ENCODE results near the gene TMED9. TPM values are rescaled to one million over a fixed set of nuclear protein-coding genes. Genes with fewer than 3 reads are reported as not detected.

The TMED9 gene
- total RNA-seq, 4 donors from 2014 or later, result 86.9 to 162 (median 115) TPM

DNA sequence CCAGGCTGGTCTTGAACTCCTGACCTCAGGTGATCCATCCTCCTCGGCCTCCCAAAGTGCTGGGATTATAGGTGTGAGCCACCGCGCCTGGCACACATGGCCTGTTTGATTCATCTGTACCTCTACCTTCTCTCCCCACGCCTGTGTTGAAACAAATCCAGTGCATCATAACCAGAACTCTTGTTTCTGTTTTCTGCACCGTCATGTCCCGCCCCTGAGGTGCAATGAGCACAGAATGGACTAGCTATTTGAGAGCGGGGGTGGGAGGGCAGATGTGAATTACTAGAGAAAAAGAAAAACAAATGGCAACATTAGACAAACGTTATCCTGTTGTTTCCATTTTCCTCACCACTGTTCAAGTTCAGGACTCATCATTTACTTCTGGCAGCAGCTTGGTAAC, 27.0 kb upstream of the TMED9 start:
- no peak for DNase-seq
- TF ChIP-seq, protein P1, sequence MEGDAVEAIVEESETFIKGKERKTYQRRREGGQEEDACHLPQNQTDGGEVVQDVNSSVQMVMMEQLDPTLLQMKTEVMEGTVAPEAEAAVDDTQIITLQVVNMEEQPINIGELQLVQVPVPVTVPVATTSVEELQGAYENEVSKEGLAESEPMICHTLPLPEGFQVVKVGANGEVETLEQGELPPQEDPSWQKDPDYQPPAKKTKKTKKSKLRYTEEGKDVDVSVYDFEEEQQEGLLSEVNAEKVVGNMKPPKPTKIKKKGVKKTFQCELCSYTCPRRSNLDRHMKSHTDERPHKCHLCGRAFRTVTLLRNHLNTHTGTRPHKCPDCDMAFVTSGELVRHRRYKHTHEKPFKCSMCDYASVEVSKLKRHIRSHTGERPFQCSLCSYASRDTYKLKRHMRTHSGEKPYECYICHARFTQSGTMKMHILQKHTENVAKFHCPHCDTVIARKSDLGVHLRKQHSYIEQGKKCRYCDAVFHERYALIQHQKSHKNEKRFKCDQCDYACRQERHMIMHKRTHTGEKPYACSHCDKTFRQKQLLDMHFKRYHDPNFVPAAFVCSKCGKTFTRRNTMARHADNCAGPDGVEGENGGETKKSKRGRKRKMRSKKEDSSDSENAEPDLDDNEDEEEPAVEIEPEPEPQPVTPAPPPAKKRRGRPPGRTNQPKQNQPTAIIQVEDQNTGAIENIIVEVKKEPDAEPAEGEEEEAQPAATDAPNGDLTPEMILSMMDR (IDR thresholded peaks at IDR 0.05), result no peak
- TF ChIP-seq POLR2A (IDR thresholded peaks at IDR 0.05), result no peak
- Histone ChIP-seq H3K9me3 (no peaks in the 10 kb centered on the region), H3K27ac (no peak overlapping the region), H3K36me3 (no peaks in the 10 kb centered on the region), H3K4me1 (no peaks in the 10 kb centered on the region), H3K27me3 (no peaks in the 10 kb centered on the region), H3K4me3 (replicated peaks in 1 of 3) (no peak overlapping the region)
- 65 to 78% methylated on average over 8 of the region's 8 CpGs for WGBS, 2 donors
- intact Hi-C loops (cut with DNase I), result no loop called here

DNA sequence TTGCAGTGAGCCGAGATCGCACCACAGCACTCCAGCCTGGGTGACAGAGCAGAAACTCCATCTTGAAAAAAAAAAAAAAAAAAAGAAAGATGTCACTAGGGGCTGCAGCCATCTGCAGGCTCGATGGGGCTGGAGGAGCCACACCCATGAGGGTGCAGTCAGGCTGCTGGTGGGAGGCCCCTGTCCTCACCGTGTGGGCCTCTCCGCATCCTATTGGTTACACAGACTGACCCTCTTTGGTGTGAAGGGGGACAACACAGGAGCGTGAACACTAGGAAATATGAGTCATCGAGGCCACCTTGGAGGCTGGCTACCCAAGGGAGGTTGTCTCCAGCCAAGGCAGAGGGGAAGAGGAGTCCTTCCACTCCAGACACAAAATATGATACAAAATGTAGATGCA, 23.7 kb upstream of the TMED9 start:
- intact Hi-C loops (cut with DNase I), result no loop called here
- no peaks in the 10 kb centered on the region for H3K27me3 ChIP-seq
- no peak overlapping the region for H3K4me3 ChIP-seq (replicated peaks in 1 of 3)
- no peaks in the 10 kb centered on the region for H3K9me3 ChIP-seq
- DNase-seq, result no peak
- H3K4me1 ChIP-seq, result no peaks in the 10 kb centered on the region
- no peak overlapping the region for H3K27ac ChIP-seq
- 74 to 75% methylated on average over 7 of the region's 7 CpGs for WGBS, 2 donors
- H3K36me3 ChIP-seq, result no peaks in the 10 kb centered on the region
- TF ChIP-seq POLR2A (IDR thresholded peaks at IDR 0.05), result no peak
- TF ChIP-seq, protein P1 (IDR thresholded peaks at IDR 0.05), result no peak

DNA sequence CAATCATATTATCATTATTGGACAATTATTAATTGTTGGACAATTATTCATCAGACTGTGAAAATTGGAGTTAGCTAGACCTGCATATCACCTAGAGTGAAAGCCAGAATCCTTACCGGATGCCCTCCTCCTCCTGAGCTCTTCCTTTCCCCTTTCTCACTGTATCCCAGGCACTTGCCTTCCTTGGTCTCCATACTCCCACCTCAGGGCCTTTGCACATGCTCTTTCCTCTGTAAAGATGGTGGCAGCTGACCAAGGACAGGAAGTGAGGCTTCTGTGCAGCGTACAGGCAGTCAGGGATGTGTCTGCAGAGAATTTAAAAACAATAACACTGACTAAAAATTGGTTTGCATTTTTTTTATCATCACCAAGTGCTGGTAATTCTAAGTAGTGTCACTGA, 22.1 kb upstream of the TMED9 start:
- Histone ChIP-seq H3K4me1 (no peaks in the 10 kb centered on the region), H3K27me3 (no peaks in the 10 kb centered on the region), H3K36me3 (no peaks in the 10 kb centered on the region), H3K27ac (no peak overlapping the region), H3K9me3 (no peaks in the 10 kb centered on the region), H3K4me3 (replicated peaks in 1 of 3) (no peak overlapping the region)
- no peak for DNase-seq
- no peak for TF ChIP-seq POLR2A (IDR thresholded peaks at IDR 0.05)
- TF ChIP-seq, protein P1 (IDR thresholded peaks at IDR 0.05), result no peak
- intact Hi-C loops (cut with DNase I), result no loop called here
- 78 to 80% methylated on average over 2 of the region's 2 CpGs for WGBS, 2 donors

DNA sequence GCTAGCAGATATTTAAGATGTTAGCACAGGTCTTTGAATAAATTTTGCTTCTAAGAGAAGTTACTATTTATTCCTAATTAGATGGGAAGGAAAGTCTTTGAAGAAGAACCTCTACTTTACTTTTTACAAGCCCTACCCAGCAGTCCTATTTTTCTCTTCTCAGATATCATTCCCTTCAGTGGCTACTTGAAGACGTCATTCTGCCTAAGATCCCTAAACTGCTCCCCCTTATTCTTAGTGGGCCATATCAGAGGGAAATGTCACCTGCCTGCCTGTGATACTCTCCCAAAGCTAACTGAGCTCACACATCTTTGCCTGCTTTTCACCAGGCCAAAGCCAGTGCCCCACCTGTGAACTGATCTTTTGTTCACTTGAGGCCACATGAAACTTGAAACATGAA, 16.5 kb upstream of the TMED9 start:
- no peak overlapping the region for H3K27ac ChIP-seq
- TF ChIP-seq, protein P1 (IDR thresholded peaks at IDR 0.05), result no peak
- TF ChIP-seq POLR2A (IDR thresholded peaks at IDR 0.05), result no peak

DNA sequence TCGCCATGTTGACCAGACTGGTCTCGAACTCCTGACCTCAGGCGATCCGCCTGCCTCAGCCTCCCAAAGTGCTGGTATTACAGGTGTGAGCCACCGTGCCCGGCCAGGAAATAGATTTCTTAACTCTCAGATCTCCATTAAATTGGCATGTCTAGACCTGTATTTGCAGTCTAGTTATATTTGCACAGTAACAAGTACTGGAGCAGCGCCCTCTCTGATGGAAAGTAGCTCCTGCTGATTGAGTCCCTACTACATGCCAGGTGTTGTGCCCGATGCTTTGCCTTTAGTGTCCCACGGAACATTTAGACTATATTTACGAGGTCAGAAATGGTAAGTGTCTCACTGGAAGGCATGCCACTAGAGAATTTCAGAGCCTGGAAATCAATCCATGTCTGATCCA, 15.8 kb upstream of the TMED9 start:
- Histone ChIP-seq H3K9me3 (no peaks in the 10 kb centered on the region), H3K36me3 (no peaks in the 10 kb centered on the region), H3K27ac (no peak overlapping the region), H3K4me1 (no peaks in the 10 kb centered on the region), H3K27me3 (no peaks in the 10 kb centered on the region), H3K4me3 (replicated peaks in 1 of 3) (no peak overlapping the region)
- TF ChIP-seq POLR2A (IDR thresholded peaks at IDR 0.05), result no peak
- TF ChIP-seq, protein P1 (IDR thresholded peaks at IDR 0.05), result no peak
- WGBS, 2 donors, result 77 to 95% methylated on average over 10 of the region's 10 CpGs
- intact Hi-C loops (cut with DNase I), result no loop called here
- DNase-seq, result no peak

More for the DNA sequence above, 16.5 kb upstream of the TMED9 start:
- Histone ChIP-seq H3K9me3 (no peaks in the 10 kb centered on the region), H3K36me3 (no peaks in the 10 kb centered on the region), H3K4me3 (replicated peaks in 1 of 3) (no peak overlapping the region), H3K27me3 (no peaks in the 10 kb centered on the region), H3K4me1 (no peaks in the 10 kb centered on the region)
- intact Hi-C loops (cut with DNase I), result no loop called here
- no peak for DNase-seq
- WGBS, 2 donors, result 41 to 42% methylated on average over 1 of the region's 1 CpG

Data from thyroid gland (tissue), 4 donors.